AG08395 (cell line): ENCODE measurements around the gene ZNF669.

ENCODE experiments used
- DNase-seq: peaks from one replicate; pipeline ENCODE4 v3.0.0; 2012; ENCODE audit warnings: mixed read lengths, low spot score

ZNF669 gene

DNA sequence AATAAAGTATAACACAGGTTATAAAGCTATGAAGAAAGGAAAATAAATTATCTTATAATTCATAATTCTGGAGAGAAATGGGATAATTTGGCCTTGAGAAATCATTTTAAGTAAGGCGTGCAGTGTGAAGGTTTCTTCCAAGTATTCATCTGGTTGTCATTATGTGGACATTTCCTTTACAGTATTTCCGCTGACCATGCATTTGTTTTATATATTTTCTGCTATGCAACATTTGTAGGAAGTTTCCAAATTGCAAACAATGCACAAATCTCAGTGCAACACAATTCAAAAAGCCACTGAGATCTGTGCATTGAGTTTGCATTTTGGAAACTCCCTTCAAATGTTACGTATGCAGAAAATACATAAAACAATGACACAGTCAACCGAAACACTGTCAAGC is 43.4 kb downstream of the ZNF669 start:
- no peak for DNase-seq

DNA sequence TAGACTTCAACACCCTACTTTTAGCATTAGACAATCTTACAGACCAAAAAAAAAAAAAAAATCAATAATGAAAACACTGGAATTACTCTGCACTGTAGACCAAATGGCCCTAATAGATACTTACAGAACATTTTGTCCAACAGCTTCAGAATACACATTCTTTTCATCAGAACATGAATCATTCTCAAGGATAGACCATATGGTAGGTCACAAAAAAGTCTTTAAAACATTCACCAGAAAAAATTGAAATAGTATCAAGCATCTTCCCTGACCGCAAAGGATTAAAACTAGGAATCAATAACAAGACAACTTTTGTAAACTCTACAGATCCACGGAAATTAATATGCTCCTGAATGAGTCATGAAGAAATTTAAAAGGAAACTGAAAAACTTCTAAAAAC is 48.1 kb downstream of the ZNF669 start:
- no peak for DNase-seq

DNA sequence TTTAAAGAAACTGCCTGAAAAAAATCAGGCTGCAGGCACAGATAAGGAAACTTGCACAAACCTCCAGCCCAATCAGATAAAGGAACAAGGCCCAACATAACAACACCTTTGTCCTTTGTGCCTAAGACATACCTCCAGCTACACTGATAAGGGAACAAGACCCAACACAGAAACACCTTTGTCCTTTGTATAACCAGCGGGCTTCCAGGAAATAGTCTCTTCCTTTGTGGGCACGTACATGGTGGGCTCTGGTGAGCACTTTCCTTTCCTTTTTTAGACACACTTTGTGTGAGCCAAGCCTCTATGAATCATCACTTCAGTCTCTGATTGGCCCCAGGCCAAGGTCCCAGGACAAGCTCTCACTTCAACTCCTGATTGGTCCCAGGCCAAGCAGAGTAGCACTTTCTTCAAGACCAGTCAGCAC is 49.2 kb downstream of the ZNF669 start:
- no peak for DNase-seq
